Heart left ventricle (tissue), 16 donors: Measurements from ENCODE around the gene PLB1. TPM values are rescaled to one million over a fixed set of nuclear protein-coding genes. Genes with fewer than 3 reads are reported as not detected.

Source experiments
- ATAC-seq, 4 donors: fragments of 200-7000 bp; cut with Tn5 transposase; one replicate each; pipeline ENCODE4 v1.9.1; 2020 to 2022; ENCODE audit warnings: moderate library complexity in 4 of 4, mild to moderate bottlenecking in 3 of 4, moderate number of reproducible peaks in 1 of 4
- DNase-seq, 5 donors: peaks; one replicate each; pipeline ENCODE4 v3.0.0-alpha.2; 2020
- H3K27ac ChIP-seq, 12 donors: fragments of 200-600 bp; sonication (generic) in 4 of 12; one replicate each; pipeline versions ENCODE4 v1.5.0 to v1.8.0; 2016 to 2022; ENCODE audit warnings: mild to moderate bottlenecking in 2 of 12
- H3K27me3 ChIP-seq, 9 donors: fragments of 200-600 bp; sonication (generic) in 2 of 9; one replicate each; pipeline versions ENCODE4 v1.5.1 to v1.8.0; 2016 to 2022; ENCODE audit warnings: mild to moderate bottlenecking in 3 of 9
- H3K36me3 ChIP-seq, 9 donors: fragments of 200-600 bp; sonication (generic) in 2 of 9; one replicate each; pipeline versions ENCODE4 v1.5.0 to v1.8.0; 2018 to 2022; ENCODE audit warnings: mild to moderate bottlenecking in 2 of 9
- H3K4me1 ChIP-seq, 12 donors: fragments of 200-600 bp; sonication (generic) in 4 of 12; one replicate each; pipeline versions ENCODE4 v1.5.0 to v1.8.0; 2016 to 2022; ENCODE audit warnings: mild to moderate bottlenecking in 3 of 12
- H3K4me3 ChIP-seq, 12 donors: fragments of 200-600 bp; sonication (generic) in 4 of 12; one replicate each; pipeline versions ENCODE4 v1.5.0 to v1.8.0; 2017 to 2022; ENCODE audit warnings: mild to moderate bottlenecking in 9 of 12, moderate library complexity in 4 of 12
- H3K9me3 ChIP-seq, 12 donors: fragments of 200-600 bp; sonication (generic) in 4 of 12; one replicate each; pipeline versions ENCODE4 v1.5.0 to v1.8.0; 2016 to 2022; ENCODE audit warnings: mild to moderate bottlenecking in 1 of 12
- POLR2A ChIP-seq, 2 donors: fragments of 450-650 bp; IDR thresholded peaks; one replicate each; pipeline ENCODE4 v1.6.1; 2017; ENCODE audit warnings: antibody characterized with exemption in 2 of 2, mild to moderate bottlenecking in 2 of 2, moderate library complexity in 2 of 2
- WGBS, 4 donors: extraction: QIAGEN DNeasy Blood & Tissue Kit in 2 of 4; methylation state at CpG; one replicate each; pipeline versions ENCODE4 v1.1.5 to v1.1.7; 2013 to 2018; 5-methylcytosine and 5-hydroxymethylcytosine counted together
- intact Hi-C, 10 donors: fragments of 100-400 bp; cut with DNase I; formaldehyde crosslinking; loops; one replicate each; pipeline versions ENCODE4 v1.11.1 to v1.14.2; 2022
- polyA plus RNA-seq, 2 donors: library from polyadenylated mRNA; stranded (reverse); fragments of 200-250 nt; gene quantifications; one replicate each; pipeline ENCODE4 v1.2.3, GENCODE V29; 2013
- total RNA-seq, 9 donors: library from RNA; depleted of rRNA in 2 of 9; stranded (reverse); fragments of >200 nt in 2 of 9; fragmentation: NEBNext Ultra II Directional in 3 of 9; extraction: Animal tissue kit (Norgen Biotek cat#: 25700) in 3 of 9; gene quantifications; one replicate each; pipeline versions ENCODE4 v1.1.0 to v1.2.4, GENCODE V29; 2016 to 2023
- TF ChIP-seq, protein P1 (sequence below), 12 donors: fragments of 200-600 bp; sonication (generic) in 4 of 12; IDR thresholded peaks; one replicate each; pipeline versions ENCODE4 v1.5.0 to v1.8.0; 2018 to 2022; ENCODE audit warnings: antibody characterized with exemption in 12 of 12, mild to moderate bottlenecking in 5 of 12
- donor health status: ischemic (EF 13 %, LVEDD 7.1; RV severe dilation, severe dysfunction).
- donor health status: healthy with polysubstance abuse.
- donor health status: DM: no; HTN: yes; CAD: no.
- donor health status: DM: no; HTN: no; CAD: no.
- donor health status: ischemic (EF 25% LVEDD 6.9; RV normal size, moderate dysfunction).
- donor health status: ischemic (EF 25% LVEDD 5.7; RV mildly dilated, moderate dysfunction).
- donor health status: healthy.
- donor health status: DM: yes; HTN: yes; CAD: no.
- donor health status: ischemic (EF 35%, LVEDD 5.7; RV mildly dilated, moderate dysfunction).
- donor health status: nonischemic (EF 11% LVEDD 7.7; RV severe dilation, severe dysfunction).
- donor health status: DM: yes; HTN: yes; CAD: no.
- donor health status: PGD.
- donor health status: ischemic (EF 29% LVEDD 5.4; RV normal size, mild dysfunction).
- donor health status: nonischemic (EF 23%, LVEDD 6.1; RV moderate dilation, normal function).

Gene PLB1
- total and polyA plus RNA-seq, 11 donors: 0.35 to 5.5 (median 1.3) TPM

DNA sequence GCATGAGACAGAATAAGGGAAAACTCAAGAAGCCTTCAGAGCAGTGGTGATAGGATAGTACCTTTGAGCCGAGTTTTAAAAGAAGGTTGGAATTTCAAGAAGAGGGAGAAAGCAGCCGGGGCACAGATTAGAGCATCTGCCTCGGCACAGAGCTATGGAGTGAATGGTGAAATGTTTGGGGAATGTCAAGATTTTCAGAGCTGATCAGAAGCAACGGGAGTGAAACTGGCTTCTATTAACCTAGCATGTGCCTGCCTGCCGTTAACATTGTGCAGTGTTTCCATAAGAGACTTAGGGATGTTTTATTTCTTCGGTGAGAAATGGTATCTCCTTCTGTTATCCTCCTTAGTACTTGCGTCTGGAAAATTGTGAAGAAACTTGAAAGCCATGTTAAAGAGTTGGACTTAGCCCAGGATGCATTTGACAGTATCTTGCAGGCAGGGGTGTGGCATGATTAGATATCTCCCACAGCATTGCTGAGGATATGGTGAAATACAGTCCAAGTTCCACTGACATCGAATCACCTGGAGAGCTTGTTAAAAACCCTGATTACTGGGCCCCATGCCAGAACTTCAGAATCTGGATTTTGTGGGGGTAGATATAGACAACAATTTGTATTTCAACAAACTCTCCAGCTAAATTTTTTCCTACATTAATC, 158.9 kb downstream of the PLB1 start:
- peaks cover 0 to 6% (median 0%) of the 10 kb centered on the region in 12 donors for H3K9me3 ChIP-seq
- 27 to 35% (median 32%) methylated on average over 8 of the region's 8 CpGs for WGBS, 4 donors
- intact Hi-C loops: no loop called here
- H3K4me1 ChIP-seq: peaks cover 0 to 22% (median 4%) of the 10 kb centered on the region in 12 donors
- no peaks in the 10 kb centered on the region for H3K27me3 ChIP-seq
- no peak overlapping the region for H3K27ac ChIP-seq
- peak in 1 of 4 donors; percentile 25 for ATAC-seq
- H3K36me3 ChIP-seq: no peaks in the 10 kb centered on the region
- no peak for TF ChIP-seq POLR2A (IDR thresholded peaks at IDR 0.05)
- TF ChIP-seq, protein P1, sequence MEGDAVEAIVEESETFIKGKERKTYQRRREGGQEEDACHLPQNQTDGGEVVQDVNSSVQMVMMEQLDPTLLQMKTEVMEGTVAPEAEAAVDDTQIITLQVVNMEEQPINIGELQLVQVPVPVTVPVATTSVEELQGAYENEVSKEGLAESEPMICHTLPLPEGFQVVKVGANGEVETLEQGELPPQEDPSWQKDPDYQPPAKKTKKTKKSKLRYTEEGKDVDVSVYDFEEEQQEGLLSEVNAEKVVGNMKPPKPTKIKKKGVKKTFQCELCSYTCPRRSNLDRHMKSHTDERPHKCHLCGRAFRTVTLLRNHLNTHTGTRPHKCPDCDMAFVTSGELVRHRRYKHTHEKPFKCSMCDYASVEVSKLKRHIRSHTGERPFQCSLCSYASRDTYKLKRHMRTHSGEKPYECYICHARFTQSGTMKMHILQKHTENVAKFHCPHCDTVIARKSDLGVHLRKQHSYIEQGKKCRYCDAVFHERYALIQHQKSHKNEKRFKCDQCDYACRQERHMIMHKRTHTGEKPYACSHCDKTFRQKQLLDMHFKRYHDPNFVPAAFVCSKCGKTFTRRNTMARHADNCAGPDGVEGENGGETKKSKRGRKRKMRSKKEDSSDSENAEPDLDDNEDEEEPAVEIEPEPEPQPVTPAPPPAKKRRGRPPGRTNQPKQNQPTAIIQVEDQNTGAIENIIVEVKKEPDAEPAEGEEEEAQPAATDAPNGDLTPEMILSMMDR (IDR thresholded peaks at IDR 0.05): no peak
- no peak overlapping the region for H3K4me3 ChIP-seq
- no peak for DNase-seq

DNA sequence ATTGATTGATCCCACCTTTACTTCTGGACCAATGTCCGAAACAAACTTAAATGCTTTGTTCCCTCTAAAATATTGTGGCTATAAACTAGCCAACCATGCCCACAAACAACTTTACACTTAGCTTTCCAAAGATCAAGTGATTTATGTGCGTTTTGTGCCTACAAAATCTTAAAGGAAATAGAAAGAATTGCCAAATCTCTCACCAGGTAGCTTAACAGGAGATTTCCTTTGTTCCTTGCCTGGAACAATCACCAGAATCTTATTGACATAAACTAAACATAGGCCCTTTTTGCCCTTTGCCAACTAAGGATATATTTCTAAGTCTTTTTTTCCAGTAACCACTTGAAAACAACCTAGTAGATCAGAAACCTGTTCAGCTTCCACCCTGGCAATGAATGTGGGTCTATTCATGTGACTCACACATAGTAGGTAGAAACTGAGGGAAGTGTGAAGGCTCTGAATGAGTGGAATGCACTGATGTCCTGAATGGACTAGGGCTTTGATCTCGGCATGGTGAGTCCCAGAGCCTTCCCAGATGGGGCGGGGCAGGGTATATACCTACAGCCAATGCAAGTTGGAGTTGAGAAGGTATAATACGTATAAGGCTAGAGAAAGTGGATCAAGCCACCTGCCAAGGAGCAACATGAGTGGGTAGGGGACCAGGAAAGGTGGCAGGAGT, 161.2 kb downstream of the PLB1 start:
- TF ChIP-seq POLR2A (IDR thresholded peaks at IDR 0.05): no peak
- TF ChIP-seq, protein P1 (IDR thresholded peaks at IDR 0.05): no peak
- ATAC-seq (no peak), DNase-seq (no peak)
- Histone ChIP-seq H3K27me3 (no peaks in the 10 kb centered on the region), H3K36me3 (no peaks in the 10 kb centered on the region), H3K4me3 (no peak overlapping the region), H3K4me1 (peaks cover 3 to 39% (median 19%) of the 10 kb centered on the region in 12 donors), H3K27ac (no peak overlapping the region), H3K9me3 (peaks cover 0 to 6% (median 0%) of the 10 kb centered on the region in 12 donors)
- WGBS, 4 donors: 94 to 96% (median 95%) methylated on average over 5 of the region's 5 CpGs
- intact Hi-C loops: no loop called here

DNA sequence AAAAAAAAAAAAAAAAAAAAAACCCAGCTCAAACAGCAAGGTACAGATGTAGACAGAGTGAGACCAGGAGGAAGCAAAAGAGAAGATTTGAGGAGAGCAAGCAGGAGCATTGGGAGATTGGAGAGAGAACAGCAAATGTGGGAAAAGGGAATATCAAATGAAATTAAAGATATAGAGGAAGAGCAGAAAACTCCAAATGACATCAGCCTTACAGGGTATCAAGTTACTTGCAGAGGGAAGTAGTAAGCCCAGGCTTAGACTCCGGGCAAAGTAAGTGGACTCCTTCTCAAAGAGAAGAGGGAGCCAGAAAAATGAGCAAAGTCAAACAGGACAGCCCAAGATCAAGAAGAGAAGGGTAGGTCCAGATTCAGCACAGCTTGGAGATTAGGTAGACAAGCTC, 162.5 kb downstream of the PLB1 start:
- Histone ChIP-seq H3K27ac (peak overlapping the region in 4 of 12 donors; percentile 25 to 52 (median 48)), H3K9me3 (peaks cover 0 to 6% (median 0%) of the 10 kb centered on the region in 12 donors), H3K27me3 (no peaks in the 10 kb centered on the region), H3K4me1 (peaks cover 8 to 50% (median 32%) of the 10 kb centered on the region in 12 donors), H3K36me3 (no peaks in the 10 kb centered on the region), H3K4me3 (no peak overlapping the region)
- 38 to 64% (median 51%) methylated on average over 1 of the region's 1 CpG for WGBS, 4 donors
- TF ChIP-seq, protein P1 (IDR thresholded peaks at IDR 0.05): no peak
- TF ChIP-seq POLR2A (IDR thresholded peaks at IDR 0.05): no peak
- DNase-seq (no peak), ATAC-seq (peak in 2 of 4 donors; percentile 17 to 33)
- intact Hi-C loops: no loop called here

DNA sequence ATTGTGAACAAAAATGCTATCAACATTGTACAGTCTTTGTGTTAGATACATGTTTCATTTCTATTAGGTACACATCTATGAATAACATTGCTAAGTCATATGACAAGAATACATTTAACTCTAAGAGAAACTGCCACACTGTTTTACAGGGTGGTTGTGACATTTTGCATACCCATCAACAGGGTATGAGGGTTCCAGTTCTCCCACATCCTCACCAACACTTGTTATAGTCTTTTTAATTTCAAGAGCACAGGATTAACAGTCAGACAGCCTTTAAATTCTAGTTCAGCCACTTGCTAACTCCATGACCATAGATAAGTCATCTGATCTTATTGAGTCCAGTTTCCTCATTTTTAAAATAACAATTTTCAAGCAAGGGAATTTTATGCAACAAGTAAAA, 163.3 kb downstream of the PLB1 start:
- no peak overlapping the region for H3K4me3 ChIP-seq
- H3K27ac ChIP-seq: peak overlapping the region in 2 of 12 donors; percentile 43 to 85
- no peak for ATAC-seq
- no peaks in the 10 kb centered on the region for H3K36me3 ChIP-seq
- no peak for DNase-seq
- intact Hi-C loops: no loop called here
- H3K4me1 ChIP-seq: peaks cover 8 to 58% (median 38%) of the 10 kb centered on the region in 12 donors
- peaks cover 0 to 6% (median 0%) of the 10 kb centered on the region in 12 donors for H3K9me3 ChIP-seq
- TF ChIP-seq, protein P1 (IDR thresholded peaks at IDR 0.05): no peak
- no peak for TF ChIP-seq POLR2A (IDR thresholded peaks at IDR 0.05)
- H3K27me3 ChIP-seq: no peaks in the 10 kb centered on the region
